Limb (tissue), 2 donors: ENCODE measurements around the gene RASSF1.

ENCODE experiments used
- DNase-seq, 2 donors: peaks; one replicate each; pipeline ENCODE4 v3.0.0-alpha.2; 2016; ENCODE audit errors: extremely low spot score in 2 of 2

RASSF1 gene

GRCh38 chr3:50302095-50303012 is 38.3 kb downstream of the RASSF1 start:
- peak in 1 of 2 donors; percentile 26 for DNase-seq

- no peak for DNase-seq
These were observed 39.9 kb downstream of the RASSF1 start for GRCh38 chr3:50300681-50301254.

DNA sequence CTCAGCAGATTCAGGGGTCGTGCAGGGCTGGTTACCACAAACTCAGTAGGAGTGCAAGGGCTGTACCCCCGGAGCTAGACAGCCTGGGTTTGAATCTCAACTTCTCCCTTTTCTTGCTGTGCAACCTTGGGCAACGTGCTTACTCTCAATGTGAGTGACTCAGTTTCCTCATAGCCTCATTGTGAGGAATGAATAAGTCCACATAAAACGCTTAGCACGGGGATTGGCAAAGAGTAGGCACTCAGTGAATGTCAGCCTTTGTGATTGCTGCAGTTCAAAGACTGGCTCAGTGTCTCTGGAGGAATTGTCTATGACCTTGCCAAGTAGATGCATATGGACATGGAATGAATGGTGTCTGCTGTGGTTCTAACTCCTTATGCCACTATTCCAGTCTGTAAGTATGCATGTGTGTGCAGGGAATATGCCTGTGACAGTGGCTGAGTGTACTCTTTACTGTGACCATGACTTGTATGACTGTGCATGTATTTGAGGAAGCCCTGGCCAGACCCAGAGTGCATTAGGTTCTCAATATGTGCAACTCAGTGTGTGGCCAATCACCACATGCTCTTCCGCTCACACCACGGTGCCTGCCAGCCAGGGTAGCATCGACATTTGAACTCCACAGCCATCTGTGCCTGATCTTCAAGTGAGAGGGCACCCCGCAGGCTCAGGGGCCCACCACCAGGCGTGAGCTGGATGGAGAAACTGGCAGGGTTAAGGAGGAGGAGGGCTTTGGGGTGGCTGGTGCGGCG is 40.5 kb downstream of the RASSF1 start:
- no peak for DNase-seq

GRCh38 chr3:50299638-50299928 is 41.1 kb downstream of the RASSF1 start:
- no peak for DNase-seq

GRCh38 chr3:50298836-50299637 is 41.6 kb downstream of the RASSF1 start, which contains the start of the genes HYAL3 and NAA80:
Gene HYAL3, minus strand, starts transcription at chr3:50299405. Its CDS starts 3,803 bp downstream, at chr3:50295602.
Gene NAA80, minus strand, starts transcription at chr3:50299405. Its CDS starts 1,942 bp downstream, at chr3:50297463.
- peak; percentile 99 to 100 for DNase-seq

- DNase-seq = no peak
These were observed 42.5 kb downstream of the RASSF1 start for GRCh38 chr3:50297896-50298725.

GRCh38 chr3:50297384-50297775 is 43.3 kb downstream of the RASSF1 start:
- no peak for DNase-seq

DNA sequence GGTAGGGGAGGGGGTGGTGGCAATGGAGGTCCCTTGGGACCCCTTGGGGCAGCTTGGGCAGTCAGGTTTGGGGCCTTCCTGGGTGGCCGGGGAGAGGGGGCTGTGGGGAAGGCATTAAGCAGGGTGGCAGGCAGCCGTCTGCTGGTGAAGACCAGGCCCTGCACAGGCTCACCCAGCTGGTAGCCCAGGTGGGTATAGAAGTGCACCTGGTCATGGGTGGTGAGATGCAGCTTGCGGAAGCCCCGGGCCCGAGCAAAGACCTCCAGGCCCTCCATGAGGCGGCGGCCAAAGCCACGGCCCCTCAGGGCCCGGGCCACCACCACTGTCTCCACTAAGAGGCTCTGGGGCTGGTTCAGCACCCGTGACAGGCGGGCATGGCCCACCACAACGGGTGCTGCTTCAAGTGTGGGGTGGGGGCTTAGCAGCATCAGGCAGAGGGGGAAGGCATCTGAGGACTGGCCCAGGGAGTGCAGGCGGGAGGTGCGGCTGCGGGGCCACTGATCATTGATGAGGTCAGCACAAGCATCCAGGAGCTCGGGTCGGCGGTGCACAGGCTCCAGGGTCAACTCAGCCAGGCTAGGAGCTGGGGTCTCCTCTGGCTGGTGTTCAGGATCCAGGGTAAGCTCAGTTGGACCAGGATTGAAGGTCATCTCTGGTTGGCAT is 43.8 kb downstream of the RASSF1 start:
- no peak for DNase-seq

DNA sequence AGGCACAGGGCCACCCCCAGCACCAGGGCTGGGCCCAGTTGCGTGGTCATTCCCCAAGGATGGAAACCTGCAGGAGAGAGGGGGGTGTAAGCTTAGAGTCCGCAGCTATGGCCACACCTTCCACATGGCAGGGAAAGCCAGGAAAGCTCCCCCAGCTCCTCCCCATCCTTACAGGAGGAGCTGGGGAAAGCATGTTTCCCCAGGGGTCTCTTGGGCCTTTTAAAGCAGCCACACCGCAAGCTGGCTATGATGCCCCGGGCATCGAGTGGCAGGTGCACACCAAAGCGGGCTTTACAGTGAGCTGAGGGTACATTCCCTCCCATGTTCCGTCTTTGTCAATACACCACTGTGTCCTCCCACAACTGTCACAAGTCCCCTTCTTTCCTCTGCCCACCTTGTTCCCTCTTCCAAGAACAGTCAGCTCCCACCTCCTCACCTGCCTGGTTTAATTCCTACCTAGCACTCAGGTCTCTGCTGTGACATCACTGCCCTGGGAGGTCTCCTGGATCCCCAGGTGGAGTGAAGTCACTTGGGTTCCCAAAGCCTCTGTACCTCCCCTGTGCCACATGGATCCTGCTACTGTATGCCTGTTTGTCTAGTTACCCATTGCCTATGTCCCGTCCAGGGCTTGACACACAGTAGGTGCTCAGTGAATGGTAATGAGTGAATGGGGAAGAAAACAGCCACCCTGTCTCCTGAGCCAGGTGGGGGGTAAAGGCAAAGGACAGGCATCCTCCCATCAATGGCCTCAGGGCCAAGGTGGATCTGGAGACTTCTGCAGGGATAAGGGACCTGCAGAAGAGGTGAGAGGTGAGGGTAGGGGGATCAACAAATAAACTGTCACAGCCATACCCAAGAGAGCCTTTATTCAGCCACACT is 44.8 kb downstream of the RASSF1 start:
- no peak for DNase-seq

DNA sequence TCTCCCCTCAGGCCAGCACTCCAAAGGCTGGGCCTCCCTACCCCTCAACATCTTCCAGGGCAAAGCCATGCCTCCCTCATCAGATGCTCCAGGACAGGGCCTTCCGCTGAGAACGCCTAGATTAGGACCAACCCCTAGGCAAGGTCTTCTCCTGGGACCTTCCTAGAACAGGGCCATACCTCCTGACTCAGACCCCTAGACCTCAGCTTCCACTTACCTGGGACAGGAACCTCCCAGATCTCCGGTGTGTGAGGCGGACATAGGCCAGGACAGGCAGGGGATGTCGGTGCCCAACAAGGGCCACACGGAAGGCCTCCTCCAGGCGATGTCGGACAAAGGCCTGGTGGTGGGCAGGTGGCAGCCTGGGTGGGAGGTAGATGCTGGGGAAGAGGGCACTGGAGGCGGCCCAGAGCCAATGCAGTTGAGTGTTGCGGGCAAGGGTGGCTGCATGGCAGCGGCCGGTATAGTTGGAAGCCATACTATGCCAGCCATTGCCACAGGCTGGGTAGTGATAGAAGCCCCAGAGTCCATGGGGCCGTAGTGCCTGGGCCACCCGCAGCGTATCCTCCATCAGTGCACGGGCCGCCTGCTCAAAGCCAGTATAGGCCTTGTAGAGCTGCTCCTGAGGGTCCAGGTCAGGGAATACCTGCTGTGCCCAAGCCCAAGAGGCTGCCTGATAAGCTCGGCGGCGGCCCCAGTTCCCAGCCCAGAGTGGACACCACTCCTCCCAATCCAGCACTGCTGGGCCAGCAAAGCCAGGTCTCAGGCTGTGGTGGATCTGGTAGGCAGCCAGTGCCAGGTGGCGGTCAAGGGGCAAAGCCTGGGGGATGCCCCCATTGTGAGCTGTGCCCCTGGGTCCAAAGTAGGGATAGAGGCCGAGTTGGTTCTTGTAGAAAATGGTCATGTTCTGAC is 45.9 kb downstream of the RASSF1 start:
- DNase-seq = no peak

DNA sequence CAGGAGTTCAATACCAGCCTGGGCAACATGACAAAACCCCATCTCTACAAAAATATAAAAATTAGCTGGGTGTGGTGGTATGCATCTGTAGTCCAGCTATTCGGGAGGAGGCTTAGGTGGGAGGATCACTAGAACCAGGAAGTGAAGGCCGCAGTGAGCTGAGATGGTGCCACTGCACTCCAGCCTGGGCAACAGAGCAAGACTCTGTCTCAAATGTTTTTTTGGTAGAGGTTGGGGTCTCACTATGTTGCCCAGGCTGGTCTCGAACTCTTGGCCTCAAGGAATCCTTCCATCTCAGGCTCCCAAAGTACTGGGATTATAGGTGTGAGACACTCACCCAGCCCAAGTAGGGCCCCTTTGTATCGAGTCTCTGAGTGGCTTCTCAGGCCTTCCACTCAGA is 46.5 kb downstream of the RASSF1 start:
- no peak for DNase-seq

DNA sequence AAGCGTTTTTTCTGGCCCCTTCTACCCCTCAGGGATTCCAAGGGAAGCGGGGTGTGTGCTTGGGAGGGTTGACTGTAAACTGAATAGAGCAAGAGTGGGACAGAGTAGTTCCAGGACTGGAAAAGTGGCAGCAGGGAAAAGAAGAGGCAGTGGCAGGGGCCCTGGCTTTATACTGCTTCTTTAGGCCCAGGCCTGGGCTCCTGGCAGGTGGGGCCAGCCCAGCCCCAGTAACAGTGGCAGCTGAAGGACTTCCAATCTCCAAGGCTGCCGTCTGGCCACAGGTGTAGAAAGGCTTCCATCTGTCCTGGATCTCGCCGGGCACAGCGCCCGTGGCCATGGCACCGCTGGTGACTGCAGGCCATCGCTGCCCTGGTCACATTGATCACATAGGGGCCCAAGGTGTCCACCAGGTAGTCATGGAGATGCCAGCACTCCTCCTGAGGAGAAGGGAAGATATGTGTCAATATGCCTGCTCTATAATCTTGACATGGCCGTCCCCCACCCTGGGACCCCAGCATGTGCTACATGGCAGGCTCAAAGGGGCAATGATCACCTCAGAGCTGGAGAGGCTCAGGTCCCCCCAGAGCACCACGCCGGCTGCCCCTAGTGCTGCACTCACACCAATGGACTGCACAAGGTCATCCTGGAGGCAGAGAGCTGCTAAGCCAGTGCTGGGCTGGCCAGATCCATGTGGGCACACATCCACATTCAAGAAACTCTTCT is 47.4 kb downstream of the RASSF1 start:
- no peak for DNase-seq

DNA sequence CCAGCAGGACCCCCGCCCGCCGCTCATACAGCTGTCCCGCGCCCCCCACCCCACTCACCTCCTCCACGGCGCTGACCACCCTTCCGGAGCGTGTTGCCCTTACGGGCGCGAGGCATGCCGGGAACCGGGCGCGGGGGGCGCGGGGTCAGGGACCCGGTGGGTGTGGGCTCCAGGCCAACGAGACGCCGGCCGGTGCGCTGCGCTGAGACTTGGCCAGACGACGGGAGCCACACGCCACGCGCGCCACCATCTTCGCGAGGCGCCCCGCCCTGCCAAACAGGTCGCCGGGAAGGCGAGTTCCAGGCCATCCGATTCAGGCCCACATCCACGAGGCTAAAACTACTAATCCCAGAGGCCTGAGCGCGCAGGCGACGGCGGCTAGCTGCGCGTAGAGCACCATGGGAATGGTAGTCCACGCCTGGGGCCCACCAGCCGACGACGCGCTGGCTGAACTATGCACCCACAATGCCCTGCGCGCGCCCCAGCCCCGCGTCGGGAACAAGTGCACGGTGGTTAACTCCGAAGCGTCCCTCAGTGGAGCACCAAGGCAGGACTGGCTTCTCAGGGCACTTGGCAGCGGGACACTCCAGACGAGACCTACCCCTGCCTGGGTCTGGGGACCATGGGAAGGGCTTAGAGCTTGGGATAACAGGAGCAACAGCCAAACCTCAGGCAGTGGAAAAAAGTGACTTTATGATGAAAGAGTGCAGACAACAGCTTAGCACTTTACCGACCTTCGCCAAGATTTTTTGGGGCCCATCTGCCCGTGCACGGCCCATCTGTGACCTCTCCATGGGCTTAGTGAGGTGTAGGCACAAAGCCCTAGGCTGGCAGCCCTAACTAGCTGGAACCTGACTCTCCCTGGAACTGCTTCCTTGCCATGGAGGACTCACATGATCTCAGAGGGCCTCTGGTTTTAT is 48.2 kb downstream of the RASSF1 start, which contains the start of gene IFRD2:
Gene IFRD2, minus strand, starts transcription at position 271 of the 920 bp plus-strand sequence. Its CDS starts 155 bp downstream, at position 116.
- DNase-seq = peak; percentile 96 to 99

DNA sequence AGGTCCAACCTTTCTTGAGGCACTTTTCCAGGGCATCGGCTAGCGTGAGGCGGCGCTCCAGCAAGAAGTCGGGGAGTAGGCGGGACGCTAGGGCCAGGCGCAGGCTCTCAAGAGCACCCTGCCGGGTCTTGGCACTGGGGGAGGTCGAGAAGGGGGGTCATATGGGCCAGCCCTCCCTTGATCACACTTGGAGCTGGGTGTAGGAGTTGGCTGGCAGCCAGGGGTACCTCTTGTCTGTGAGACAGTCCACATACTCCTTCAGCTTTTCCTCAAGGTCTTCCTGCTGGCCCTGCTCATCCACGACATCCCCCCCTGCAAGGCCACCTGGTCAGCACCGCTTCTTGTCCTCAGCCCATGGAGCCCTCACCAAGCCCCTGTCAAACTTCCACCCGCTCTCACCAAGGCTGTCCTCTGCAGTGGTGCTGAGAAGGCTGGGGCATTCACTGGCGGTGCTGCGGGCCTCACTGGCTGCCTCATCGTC is 50.4 kb downstream of the RASSF1 start:
- DNase-seq = peak in 1 of 2 donors; percentile 28

- no peak for DNase-seq
These were observed 51.5 kb downstream of the RASSF1 start for GRCh38 chr3:50289130-50289529.
